HEK293 (cell line): ENCODE results near the gene OAS2.

Experiments
- CTCF ChIA-PET: fragments of 350-600 bp; formaldehyde crosslinking; extraction: SDS; loops from one replicate; lab custom pipeline; 2021; ENCODE audit warnings: antibody characterized with exemption; lab: Yijun Ruan, JAX
- POLR2A ChIA-PET: fragments of 300-600 bp; formaldehyde crosslinking; extraction: SDS; loops from one replicate; lab custom pipeline; 2020; ENCODE audit warnings: antibody characterized with exemption, inconsistent platforms; lab: Yijun Ruan, JAX
- H3K27ac ChIP-seq: fragments of 200-500 bp; sonication (Bioruptor generic); 2 replicates; pipeline ENCODE4 v1.5.1; 2014; ENCODE audit warnings: low read depth, low read length, control low read depth, inconsistent platforms; ENCODE audit errors: extremely low read depth
- H3K36me3 ChIP-seq, 2 experiments: fragments of 200-500 bp in 1 of 2; sonication (Bioruptor generic) in 1 of 2; 1 replicate in 1 of 2; 2 replicates in 1 of 2; pipeline ENCODE4 v1.5.1; 2014 to 2017; ENCODE audit warnings: inconsistent platforms in 2 of 2, low read length in 2 of 2; ENCODE audit not compliant: control insufficient read depth in 2 of 2, insufficient read depth in 1 of 2
- H3K4me1 ChIP-seq: fragments of 200-500 bp; sonication (Bioruptor generic); 2 replicates; pipeline ENCODE4 v1.5.1; 2014; ENCODE audit warnings: mild to moderate bottlenecking, low read length, inconsistent platforms; ENCODE audit not compliant: control insufficient read depth, insufficient read depth
- H3K4me3 ChIP-seq: 2 replicates; pipeline ENCODE4 v1.5.1; 2011; ENCODE audit warnings: low read depth, mild to moderate bottlenecking, control low read depth, low read length, moderate library complexity
- H3K9me3 ChIP-seq: fragments of 200-500 bp; sonication (Bioruptor generic); 2 replicates; pipeline ENCODE4 v1.5.1; 2014; ENCODE audit warnings: low read depth, low read length, inconsistent platforms; ENCODE audit not compliant: control insufficient read depth, insufficient read depth
- PRDM1 ChIP-seq: fragments of 450-650 bp; formaldehyde crosslinking; IDR thresholded peaks from 2 replicates; pipeline ENCODE4; 2016; ENCODE audit warnings: missing biosample characterization, missing genetic modification characterization
- ZIC2 ChIP-seq: fragments of 450-650 bp; formaldehyde crosslinking; IDR thresholded peaks from 2 replicates; pipeline ENCODE4 v1.5.1; 2016; ENCODE audit warnings: missing biosample characterization, missing genetic modification characterization
- ZNF112 ChIP-seq: fragments of 450-650 bp; formaldehyde crosslinking; IDR thresholded peaks from 2 replicates; pipeline ENCODE4 v1.5.0; 2017; ENCODE audit warnings: missing biosample characterization, missing genetic modification characterization
- ZNF146 ChIP-seq: fragments of 450-650 bp; formaldehyde crosslinking; IDR thresholded peaks from 2 replicates; pipeline ENCODE4 v1.5.1; 2016; ENCODE audit warnings: missing biosample characterization, missing genetic modification characterization
- ZNF23 ChIP-seq: fragments of 450-650 bp; formaldehyde crosslinking; IDR thresholded peaks from 2 replicates; pipeline ENCODE4 v1.5.1; 2016; ENCODE audit warnings: missing biosample characterization, missing genetic modification characterization, borderline replicate concordance
- ZNF350 ChIP-seq: fragments of 450-650 bp; formaldehyde crosslinking; IDR thresholded peaks from 2 replicates; pipeline ENCODE4 v1.5.0; 2017; ENCODE audit warnings: missing biosample characterization, mild to moderate bottlenecking, missing genetic modification characterization
- ZNF404 ChIP-seq: fragments of 450-650 bp; formaldehyde crosslinking; IDR thresholded peaks from 2 replicates; pipeline ENCODE4 v1.5.1; 2017; ENCODE audit warnings: missing biosample characterization, missing genetic modification characterization
- ZNF416 ChIP-seq: fragments of 450-650 bp; formaldehyde crosslinking; IDR thresholded peaks from 2 replicates; pipeline ENCODE4 v1.5.1; 2016; ENCODE audit warnings: missing biosample characterization, missing genetic modification characterization
- ZNF473 ChIP-seq: fragments of 450-650 bp; formaldehyde crosslinking; IDR thresholded peaks from 2 replicates; pipeline ENCODE4 v1.5.1; 2017; ENCODE audit warnings: missing biosample characterization, missing genetic modification characterization
- ZNF558 ChIP-seq: fragments of 450-650 bp; formaldehyde crosslinking; IDR thresholded peaks from 2 replicates; pipeline ENCODE4 v1.5.1; 2016; ENCODE audit warnings: missing biosample characterization, missing genetic modification characterization
- ZNF621 ChIP-seq: fragments of 450-650 bp; formaldehyde crosslinking; IDR thresholded peaks from 2 replicates; pipeline ENCODE4 v1.5.1; 2017; ENCODE audit warnings: missing biosample characterization, missing genetic modification characterization
- ZNF670 ChIP-seq: fragments of 450-650 bp; formaldehyde crosslinking; IDR thresholded peaks from 2 replicates; pipeline ENCODE4 v1.5.1; 2016; ENCODE audit warnings: missing biosample characterization, missing genetic modification characterization, low read depth
- ZNF768 ChIP-seq: fragments of 450-650 bp; formaldehyde crosslinking; IDR thresholded peaks from 2 replicates; pipeline ENCODE4 v1.5.1; 2018; ENCODE audit warnings: missing biosample characterization, mild to moderate bottlenecking, missing genetic modification characterization
- ZNF792 ChIP-seq: fragments of 450-650 bp; formaldehyde crosslinking; IDR thresholded peaks from 2 replicates; pipeline ENCODE4 v1.5.1; 2016; ENCODE audit warnings: missing biosample characterization, missing genetic modification characterization
- ZSCAN30 ChIP-seq: fragments of 450-650 bp; IDR thresholded peaks from 2 replicates; pipeline ENCODE4 v1.5.1; 2018; ENCODE audit warnings: missing biosample characterization, mild to moderate bottlenecking, missing genetic modification characterization, moderate library complexity
- TF ChIP-seq, protein P1 (sequence below): IDR thresholded peaks from 2 replicates; pipeline ENCODE4 v1.6.1; 2011; ENCODE audit warnings: mild to moderate bottlenecking, low read depth, low read length, borderline replicate concordance
- TF ChIP-seq, protein P2 (sequence below): fragments of 450-650 bp; formaldehyde crosslinking; IDR thresholded peaks from 2 replicates; pipeline ENCODE4 v1.5.0; 2017; ENCODE audit warnings: missing biosample characterization, missing genetic modification characterization, borderline replicate concordance
- TF ChIP-seq, protein P3 (sequence below): fragments of 450-650 bp; formaldehyde crosslinking; IDR thresholded peaks from 2 replicates; pipeline ENCODE4 v1.5.1; 2016; ENCODE audit warnings: missing biosample characterization, missing genetic modification characterization
- TF ChIP-seq, protein P4 (sequence below): fragments of 450-650 bp; formaldehyde crosslinking; IDR thresholded peaks from 2 replicates; pipeline ENCODE4 v1.5.1; 2016; ENCODE audit warnings: missing biosample characterization, missing genetic modification characterization
- TF ChIP-seq, protein P5 (sequence below): fragments of 450-650 bp; formaldehyde crosslinking; IDR thresholded peaks from 2 replicates; pipeline ENCODE4; 2016; ENCODE audit warnings: missing biosample characterization, missing genetic modification characterization

The OAS2 gene

DNA sequence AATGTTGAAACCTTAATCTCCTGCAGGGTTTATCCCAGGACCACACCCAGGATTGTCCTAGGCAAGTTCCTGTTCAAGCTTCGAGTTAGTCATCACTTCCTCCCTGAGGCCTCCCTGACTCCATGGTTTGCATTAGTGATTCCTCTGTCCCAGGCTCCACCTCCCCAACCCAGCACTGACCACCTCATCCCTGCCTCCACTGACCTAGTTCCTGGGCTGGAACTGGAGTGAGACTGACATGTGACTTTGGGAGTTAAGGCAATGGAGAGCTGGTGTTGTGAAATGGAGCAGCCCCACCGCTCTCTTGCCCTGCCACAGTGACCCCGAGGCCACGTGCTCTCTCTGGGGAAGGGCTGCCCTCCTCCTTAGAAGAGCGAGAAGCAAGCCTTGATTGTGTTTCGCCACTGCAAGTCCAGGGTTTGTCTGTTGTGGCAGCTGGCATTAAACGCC is 62.4 kb downstream of the OAS2 start:
- CTCF ChIA-PET: interaction anchor here (0.8 kb wide), 1 partner anchor 9 kb away, joined by 5 read pairs; no protein-coding TSS in a partner anchor
- no peaks in the 10 kb centered on the region for H3K4me1 ChIP-seq

DNA sequence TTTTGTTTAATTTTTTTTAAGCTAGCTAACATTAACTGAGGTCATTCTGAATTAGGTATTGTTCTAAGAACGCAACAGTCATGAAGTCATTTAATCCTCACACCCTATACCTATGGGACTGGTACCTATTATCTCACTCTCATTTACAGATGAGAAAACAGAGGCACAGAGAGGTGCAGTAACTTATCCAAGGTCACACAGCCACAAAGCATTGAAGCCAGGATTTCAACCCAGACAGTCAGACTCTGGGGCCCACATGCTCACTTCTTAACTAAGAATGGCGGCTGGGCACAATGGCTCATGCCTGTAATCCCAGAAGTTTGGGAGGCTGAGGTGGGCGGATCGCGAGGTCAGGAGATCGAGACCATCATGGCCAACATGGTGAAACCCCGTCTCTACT is 63.2 kb downstream of the OAS2 start:
- ChIA-PET CTCF (interaction anchor here (0.8 kb wide), 1 partner anchor 49 kb away, joined by 3 read pairs; no protein-coding TSS in a partner anchor), POLR2A (no interaction called here)
- no peak overlapping the region for H3K27ac ChIP-seq
- H3K4me3 ChIP-seq: no peak overlapping the region
- no peaks in the 10 kb centered on the region for H3K36me3 ChIP-seq
- no peaks in the 10 kb centered on the region for H3K4me1 ChIP-seq
- H3K9me3 ChIP-seq: no peaks in the 10 kb centered on the region
- TF ChIP-seq, protein P1, sequence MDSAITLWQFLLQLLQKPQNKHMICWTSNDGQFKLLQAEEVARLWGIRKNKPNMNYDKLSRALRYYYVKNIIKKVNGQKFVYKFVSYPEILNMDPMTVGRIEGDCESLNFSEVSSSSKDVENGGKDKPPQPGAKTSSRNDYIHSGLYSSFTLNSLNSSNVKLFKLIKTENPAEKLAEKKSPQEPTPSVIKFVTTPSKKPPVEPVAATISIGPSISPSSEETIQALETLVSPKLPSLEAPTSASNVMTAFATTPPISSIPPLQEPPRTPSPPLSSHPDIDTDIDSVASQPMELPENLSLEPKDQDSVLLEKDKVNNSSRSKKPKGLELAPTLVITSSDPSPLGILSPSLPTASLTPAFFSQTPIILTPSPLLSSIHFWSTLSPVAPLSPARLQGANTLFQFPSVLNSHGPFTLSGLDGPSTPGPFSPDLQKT: no peak
- TF ChIP-seq ZNF404 (tag by site-specific recombination) (no peak), ZNF768 (tag by site-specific recombination) (peak; percentile 25; the same call in 1 of the 2 replicates)

More for the DNA sequence above, 62.4 kb downstream of the OAS2 start:
- POLR2A ChIA-PET: no interaction called here
- Histone ChIP-seq H3K36me3 (no peaks in the 10 kb centered on the region), H3K9me3 (no peaks in the 10 kb centered on the region), H3K27ac (no peak overlapping the region), H3K4me3 (no peak overlapping the region)
- TF ChIP-seq ZNF350 (tag by site-specific recombination): no peak
- no peak for TF ChIP-seq ZNF621 (tag by site-specific recombination)
- no peak for TF ChIP-seq PRDM1 (tag by site-specific recombination)
- TF ChIP-seq ZNF558 (tag by site-specific recombination): no peak
- no peak for TF ChIP-seq ZSCAN30
- TF ChIP-seq ZNF23 (tag by site-specific recombination): no peak
- TF ChIP-seq ZIC2 (tag by site-specific recombination): no peak
- TF ChIP-seq ZNF670 (tag by site-specific recombination): no peak
- no peak for TF ChIP-seq ZNF473
- TF ChIP-seq, protein P2, sequence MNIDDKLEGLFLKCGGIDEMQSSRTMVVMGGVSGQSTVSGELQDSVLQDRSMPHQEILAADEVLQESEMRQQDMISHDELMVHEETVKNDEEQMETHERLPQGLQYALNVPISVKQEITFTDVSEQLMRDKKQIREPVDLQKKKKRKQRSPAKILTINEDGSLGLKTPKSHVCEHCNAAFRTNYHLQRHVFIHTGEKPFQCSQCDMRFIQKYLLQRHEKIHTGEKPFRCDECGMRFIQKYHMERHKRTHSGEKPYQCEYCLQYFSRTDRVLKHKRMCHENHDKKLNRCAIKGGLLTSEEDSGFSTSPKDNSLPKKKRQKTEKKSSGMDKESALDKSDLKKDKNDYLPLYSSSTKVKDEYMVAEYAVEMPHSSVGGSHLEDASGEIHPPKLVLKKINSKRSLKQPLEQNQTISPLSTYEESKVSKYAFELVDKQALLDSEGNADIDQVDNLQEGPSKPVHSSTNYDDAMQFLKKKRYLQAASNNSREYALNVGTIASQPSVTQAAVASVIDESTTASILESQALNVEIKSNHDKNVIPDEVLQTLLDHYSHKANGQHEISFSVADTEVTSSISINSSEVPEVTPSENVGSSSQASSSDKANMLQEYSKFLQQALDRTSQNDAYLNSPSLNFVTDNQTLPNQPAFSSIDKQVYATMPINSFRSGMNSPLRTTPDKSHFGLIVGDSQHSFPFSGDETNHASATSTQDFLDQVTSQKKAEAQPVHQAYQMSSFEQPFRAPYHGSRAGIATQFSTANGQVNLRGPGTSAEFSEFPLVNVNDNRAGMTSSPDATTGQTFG: no peak
- TF ChIP-seq ZNF146 (tag by site-specific recombination): no peak
- TF ChIP-seq, protein P3, sequence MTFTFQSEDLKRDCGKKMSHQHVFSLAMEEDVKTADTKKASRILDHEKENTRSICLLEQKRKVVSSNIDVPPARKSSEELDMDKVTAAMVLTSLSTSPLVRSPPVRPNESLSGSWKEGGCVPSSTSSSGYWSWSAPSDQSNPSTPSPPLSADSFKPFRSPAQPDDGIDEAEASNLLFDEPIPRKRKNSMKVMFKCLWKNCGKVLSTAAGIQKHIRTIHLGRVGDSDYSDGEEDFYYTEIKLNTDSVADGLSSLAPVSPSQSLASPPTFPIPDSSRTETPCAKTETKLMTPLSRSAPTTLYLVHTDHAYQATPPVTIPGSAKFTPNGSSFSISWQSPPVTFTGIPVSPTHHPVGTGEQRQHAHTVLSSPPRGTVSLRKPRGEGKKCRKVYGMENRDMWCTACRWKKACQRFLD: no peak
- no peak for TF ChIP-seq ZNF416 (tag by site-specific recombination)
- no peak for TF ChIP-seq ZNF792 (tag by site-specific recombination)
- TF ChIP-seq, protein P4, sequence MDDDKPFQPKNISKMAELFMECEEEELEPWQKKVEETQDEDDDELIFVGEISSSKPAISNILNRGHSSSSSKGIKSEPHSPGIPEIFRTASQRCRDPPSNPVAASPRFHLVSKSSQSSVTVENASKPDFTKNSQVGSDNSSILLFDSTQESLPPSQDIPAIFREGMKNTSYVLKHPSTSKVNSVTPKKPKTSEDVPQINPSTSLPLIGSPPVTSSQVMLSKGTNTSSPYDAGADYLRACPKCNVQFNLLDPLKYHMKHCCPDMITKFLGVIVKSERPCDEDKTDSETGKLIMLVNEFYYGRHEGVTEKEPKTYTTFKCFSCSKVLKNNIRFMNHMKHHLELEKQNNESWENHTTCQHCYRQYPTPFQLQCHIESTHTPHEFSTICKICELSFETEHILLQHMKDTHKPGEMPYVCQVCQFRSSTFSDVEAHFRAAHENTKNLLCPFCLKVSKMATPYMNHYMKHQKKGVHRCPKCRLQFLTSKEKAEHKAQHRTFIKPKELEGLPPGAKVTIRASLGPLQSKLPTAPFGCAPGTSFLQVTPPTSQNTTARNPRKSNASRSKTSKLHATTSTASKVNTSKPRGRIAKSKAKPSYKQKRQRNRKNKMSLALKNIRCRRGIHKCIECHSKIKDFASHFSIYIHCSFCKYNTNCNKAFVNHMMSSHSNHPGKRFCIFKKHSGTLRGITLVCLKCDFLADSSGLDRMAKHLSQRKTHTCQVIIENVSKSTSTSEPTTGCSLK (tag by site-specific recombination): no peak
- TF ChIP-seq ZNF112 (tag by site-specific recombination): no peak
- TF ChIP-seq, protein P5, sequence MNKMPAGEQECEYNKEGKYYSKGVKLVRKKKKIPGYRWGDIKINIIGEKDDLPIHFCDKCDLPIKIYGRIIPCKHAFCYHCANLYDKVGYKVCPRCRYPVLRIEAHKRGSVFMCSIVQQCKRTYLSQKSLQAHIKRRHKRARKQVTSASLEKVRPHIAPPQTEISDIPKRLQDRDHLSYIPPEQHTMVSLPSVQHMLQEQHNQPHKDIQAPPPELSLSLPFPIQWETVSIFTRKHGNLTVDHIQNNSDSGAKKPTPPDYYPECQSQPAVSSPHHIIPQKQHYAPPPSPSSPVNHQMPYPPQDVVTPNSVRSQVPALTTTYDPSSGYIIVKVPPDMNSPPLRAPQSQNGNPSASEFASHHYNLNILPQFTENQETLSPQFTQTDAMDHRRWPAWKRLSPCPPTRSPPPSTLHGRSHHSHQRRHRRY (tag by site-specific recombination): no peak
- no peak for TF ChIP-seq ZNF404 (tag by site-specific recombination)
